Measurements from ENCODE around the gene UFSP2. TPM values are rescaled to one million over a fixed set of nuclear protein-coding genes. Genes with fewer than 3 reads are reported as not detected.
A peak's percentile ranks its signal among the peaks of the same experiment; 100 is the strongest.

The UFSP2 gene
- total RNA-seq, 1 donor from 2014 or later, result 27.5 TPM

GRCh38 chr4:185435466-185435865, 9.7 kb upstream of the UFSP2 start:
- no peaks in the 10 kb centered on the region for H3K27me3 Mint-ChIP-seq (ENCODE audit: low read depth, unreplicated experiment)
- no peaks in the 10 kb centered on the region for H3K79me2 ChIP-seq (ENCODE audit: insufficient read depth, low read length)

GRCh38 chr4:185429660-185430059, 3.9 kb upstream of the UFSP2 start:
- H3K4me3 Mint-ChIP-seq (ENCODE audit: unreplicated experiment), result no peak overlapping the region
- TF ChIP-seq, protein P1, sequence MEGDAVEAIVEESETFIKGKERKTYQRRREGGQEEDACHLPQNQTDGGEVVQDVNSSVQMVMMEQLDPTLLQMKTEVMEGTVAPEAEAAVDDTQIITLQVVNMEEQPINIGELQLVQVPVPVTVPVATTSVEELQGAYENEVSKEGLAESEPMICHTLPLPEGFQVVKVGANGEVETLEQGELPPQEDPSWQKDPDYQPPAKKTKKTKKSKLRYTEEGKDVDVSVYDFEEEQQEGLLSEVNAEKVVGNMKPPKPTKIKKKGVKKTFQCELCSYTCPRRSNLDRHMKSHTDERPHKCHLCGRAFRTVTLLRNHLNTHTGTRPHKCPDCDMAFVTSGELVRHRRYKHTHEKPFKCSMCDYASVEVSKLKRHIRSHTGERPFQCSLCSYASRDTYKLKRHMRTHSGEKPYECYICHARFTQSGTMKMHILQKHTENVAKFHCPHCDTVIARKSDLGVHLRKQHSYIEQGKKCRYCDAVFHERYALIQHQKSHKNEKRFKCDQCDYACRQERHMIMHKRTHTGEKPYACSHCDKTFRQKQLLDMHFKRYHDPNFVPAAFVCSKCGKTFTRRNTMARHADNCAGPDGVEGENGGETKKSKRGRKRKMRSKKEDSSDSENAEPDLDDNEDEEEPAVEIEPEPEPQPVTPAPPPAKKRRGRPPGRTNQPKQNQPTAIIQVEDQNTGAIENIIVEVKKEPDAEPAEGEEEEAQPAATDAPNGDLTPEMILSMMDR (IDR thresholded peaks at IDR 0.05; ENCODE audit: insufficient read depth, low read depth, low read length), result no peak
- TF ChIP-seq EZH2 (IDR thresholded peaks at IDR 0.05; ENCODE audit: insufficient read depth, low read length), result no peak
- H4K20me1 ChIP-seq (ENCODE audit: insufficient read depth, low read length), result no peaks in the 10 kb centered on the region
- H3K9me3 ChIP-seq (ENCODE audit: insufficient read depth, low read depth, low read length), result no peaks in the 10 kb centered on the region
- H3K4me1 Mint-ChIP-seq (ENCODE audit: low read depth, unreplicated experiment), result peaks cover 4% of the 10 kb centered on the region
- H3K4me2 ChIP-seq (ENCODE audit: low read length), result no peak overlapping the region
- no peaks in the 10 kb centered on the region for H3K27me3 ChIP-seq (ENCODE audit: insufficient read depth, low read length)
- peaks cover 5% of the 10 kb centered on the region for H3K4me1 ChIP-seq (ENCODE audit: insufficient read depth, low read length)
- H3K27me3 Mint-ChIP-seq (ENCODE audit: low read depth, unreplicated experiment), result no peaks in the 10 kb centered on the region
- peaks cover 9% of the 10 kb centered on the region for H3K79me2 ChIP-seq (ENCODE audit: insufficient read depth, low read length)
- H3K4me3 ChIP-seq (ENCODE audit: insufficient read depth, low read depth, low read length), result no peak overlapping the region
- DNase-seq (ENCODE audit: low read depth), result no peak
- H3K27ac Mint-ChIP-seq (ENCODE audit: unreplicated experiment), result no peak overlapping the region
- H3K36me3 ChIP-seq (ENCODE audit: insufficient read depth, low read length), result no peaks in the 10 kb centered on the region
- no peak overlapping the region for H3K27ac ChIP-seq (ENCODE audit: low read depth, low read length)
- FAIRE-seq, result no peak
- H3K36me3 Mint-ChIP-seq (ENCODE audit: low read depth, unreplicated experiment), result no peaks in the 10 kb centered on the region
- no peaks in the 10 kb centered on the region for H3K9me3 Mint-ChIP-seq (ENCODE audit: unreplicated experiment)
- no peak overlapping the region for H3K9ac ChIP-seq (ENCODE audit: low read length)
- H2AFZ ChIP-seq (ENCODE audit: low read depth, low read length), result no peak overlapping the region

More at GRCh38 chr4:185435466-185435865, 9.7 kb upstream of the UFSP2 start:
- no peaks in the 10 kb centered on the region for H3K4me1 Mint-ChIP-seq (ENCODE audit: low read depth, unreplicated experiment)
- no peaks in the 10 kb centered on the region for H3K9me3 Mint-ChIP-seq (ENCODE audit: unreplicated experiment)
- Histone ChIP-seq H3K27ac (ENCODE audit: low read depth, low read length) (no peak overlapping the region), H3K4me2 (ENCODE audit: low read length) (no peak overlapping the region), H4K20me1 (ENCODE audit: insufficient read depth, low read length) (no peaks in the 10 kb centered on the region), H3K36me3 (ENCODE audit: insufficient read depth, low read length) (no peaks in the 10 kb centered on the region), H3K9me3 (ENCODE audit: insufficient read depth, low read depth, low read length) (no peaks in the 10 kb centered on the region), H2AFZ (ENCODE audit: low read depth, low read length) (no peak overlapping the region), H3K4me1 (ENCODE audit: insufficient read depth, low read length) (no peaks in the 10 kb centered on the region), H3K9ac (ENCODE audit: low read length) (no peak overlapping the region), H3K27me3 (ENCODE audit: insufficient read depth, low read length) (no peaks in the 10 kb centered on the region), H3K4me3 (ENCODE audit: insufficient read depth, low read depth, low read length) (no peak overlapping the region)
- DNase-seq (ENCODE audit: low read depth) (no peak), FAIRE-seq (no peak)
- no peak overlapping the region for H3K4me3 Mint-ChIP-seq (ENCODE audit: unreplicated experiment)
- no peak overlapping the region for H3K27ac Mint-ChIP-seq (ENCODE audit: unreplicated experiment)
- TF ChIP-seq, protein P1 (IDR thresholded peaks at IDR 0.05; ENCODE audit: insufficient read depth, low read depth, low read length), result no peak
- TF ChIP-seq EZH2 (IDR thresholded peaks at IDR 0.05; ENCODE audit: insufficient read depth, low read length), result no peak
- no peaks in the 10 kb centered on the region for H3K36me3 Mint-ChIP-seq (ENCODE audit: low read depth, unreplicated experiment)

- TF ChIP-seq, protein P1 (IDR thresholded peaks at IDR 0.05; ENCODE audit: insufficient read depth, low read depth, low read length), result no peak
- TF ChIP-seq EZH2 (IDR thresholded peaks at IDR 0.05; ENCODE audit: insufficient read depth, low read length), result no peak
- Mint-ChIP-seq H3K4me1 (ENCODE audit: low read depth, unreplicated experiment) (peaks cover 11% of the 10 kb centered on the region), H3K4me3 (ENCODE audit: unreplicated experiment) (peak overlapping the region; percentile 94), H3K27me3 (ENCODE audit: low read depth, unreplicated experiment) (no peaks in the 10 kb centered on the region), H3K27ac (ENCODE audit: unreplicated experiment) (no peak overlapping the region), H3K9me3 (ENCODE audit: unreplicated experiment) (no peaks in the 10 kb centered on the region), H3K36me3 (ENCODE audit: low read depth, unreplicated experiment) (no peaks in the 10 kb centered on the region)
- H3K36me3 ChIP-seq (ENCODE audit: insufficient read depth, low read length), result no peaks in the 10 kb centered on the region
- H3K4me2 ChIP-seq (ENCODE audit: low read length), result no peak overlapping the region
- no peaks in the 10 kb centered on the region for H3K27me3 ChIP-seq (ENCODE audit: insufficient read depth, low read length)
- H3K4me1 ChIP-seq (ENCODE audit: insufficient read depth, low read length), result peaks cover 6% of the 10 kb centered on the region
- H2AFZ ChIP-seq (ENCODE audit: low read depth, low read length), result no peak overlapping the region
- H3K79me2 ChIP-seq (ENCODE audit: insufficient read depth, low read length), result peaks cover 29% of the 10 kb centered on the region
- FAIRE-seq (no peak), DNase-seq (ENCODE audit: low read depth) (no peak)
- H3K9ac ChIP-seq (ENCODE audit: low read length), result no peak overlapping the region
- H3K27ac ChIP-seq (ENCODE audit: low read depth, low read length), result no peak overlapping the region
- H3K4me3 ChIP-seq (ENCODE audit: insufficient read depth, low read depth, low read length), result no peak overlapping the region
- no peaks in the 10 kb centered on the region for H4K20me1 ChIP-seq (ENCODE audit: insufficient read depth, low read length)
- H3K9me3 ChIP-seq (ENCODE audit: insufficient read depth, low read depth, low read length), result no peaks in the 10 kb centered on the region
Observed at GRCh38 chr4:185426960-185427688, 1.4 kb upstream of the UFSP2 start.
